Right ventricle myocardium inferior (tissue), 1 donor: ENCODE results near the gene ETFBKMT. TPM values are rescaled to one million over a fixed set of nuclear protein-coding genes. Genes with fewer than 3 reads are reported as not detected.
"Not testable (repeated sequence)": the region's sequence is repeated elsewhere in the genome, so short reads cannot be mapped to it uniquely, and the experiment has no call there.

Experiments
- ATAC-seq: fragments of 200-7000 bp; cut with Tn5 transposase; one replicate; pipeline ENCODE4 v1.9.1; 2020; ENCODE audit warnings: mild to moderate bottlenecking, moderate library complexity
- DNase-seq: peaks from one replicate; pipeline ENCODE4 v3.0.0; 2021; ENCODE audit errors: missing footprints
- intact Hi-C: fragments of 100-400 bp; cut with DNase I; formaldehyde crosslinking; loops from one replicate; pipeline ENCODE4 v1.11.0; 2022
- total RNA-seq: library from RNA; stranded (reverse); fragmentation: NEBNext Ultra II Directional; extraction: Animal tissue kit (Norgen Biotek cat#: 25700); gene quantifications from one replicate; pipeline ENCODE4 v1.2.1, GENCODE V29; 2021
- donor health status: DM: no; HTN: yes; CAD: no; lungs with severe emphysema.

Gene ETFBKMT
- total RNA-seq, 1 donor from 2014 or later, result 6.4 TPM

GRCh38 chr12:31650918-31651317 is 8.6 kb upstream of the ETFBKMT start:
- intact Hi-C loops, result loop anchor here (10.0 kb wide), 2 partner anchors 454 to 1024 kb away; partner anchors contain the start of genes BICD1 and DNM1L
- no peak for ATAC-seq
- no peak for DNase-seq

GRCh38 chr12:31651893-31652521 is 7.5 kb upstream of the ETFBKMT start:
- intact Hi-C loops, result loop anchor here (2.0 to 10.0 kb wide), 3 partner anchors 453 to 1023 kb away; partner anchors contain the start of genes BICD1 and DNM1L
- ATAC-seq (peak; percentile 20), DNase-seq (no peak)

GRCh38 chr12:31655208-31655607 is 4.3 kb upstream of the ETFBKMT start:
- DNase-seq, result no peak
- intact Hi-C loops, result loop anchor here (5.0 to 10.0 kb wide), 3 partner anchors 72 to 1020 kb away; partner anchors contain the start of genes AMN1, BICD1 and DNM1L
- ATAC-seq, result no peak

- ATAC-seq (no peak), DNase-seq (no peak)
- intact Hi-C loops, result loop anchor here (5.0 to 10.0 kb wide), 3 partner anchors 72 to 1019 kb away; partner anchors contain the start of genes AMN1, BICD1 and DNM1L
Observed at GRCh38 chr12:31655792-31656191, 3.7 kb upstream of the ETFBKMT start.

GRCh38 chr12:31658471-31659086 is 909 bp upstream of the ETFBKMT start:
- ATAC-seq (peak; percentile 7), DNase-seq (no peak)
- intact Hi-C loops, result loop anchor here (5.0 to 10.0 kb wide), 3 partner anchors 69 to 1016 kb away; partner anchors contain the start of genes AMN1, BICD1 and DNM1L

GRCh38 chr12:31662176-31662849 is 2.8 kb downstream of the ETFBKMT start:
- intact Hi-C loops, result no loop called here
- DNase-seq (no peak), ATAC-seq (no peak)

GRCh38 chr12:31663576-31663975 is 4.1 kb downstream of the ETFBKMT start:
- no peak for DNase-seq
- intact Hi-C loops, result no loop called here
- ATAC-seq, result no peak

- DNase-seq (no peak), ATAC-seq (no peak)
- intact Hi-C loops, result no loop called here
Observed at GRCh38 chr12:31664038-31664437, 4.5 kb downstream of the ETFBKMT start.

- intact Hi-C loops, result no loop called here
- DNase-seq, result no peak
- no peak for ATAC-seq
Observed at GRCh38 chr12:31669020-31669419, 9.5 kb downstream of the ETFBKMT start.

- ATAC-seq, intact Hi-C loops, DNase-seq: not testable (repeated sequence)
Observed at GRCh38 chr12:31669582-31669981, 10.1 kb downstream of the ETFBKMT start.

GRCh38 chr12:31672521-31672920 is 13.0 kb downstream of the ETFBKMT start:
- intact Hi-C loops, result loop anchor here (10.0 kb wide), 1 partner anchor 292 kb away; no protein-coding TSS in a partner anchor
- no peak for ATAC-seq

GRCh38 chr12:31682136-31682962 is 22.9 kb downstream of the ETFBKMT start:
- intact Hi-C loops, result loop anchor here (5.0 to 10.0 kb wide), 2 partner anchors 372 to 620 kb away; no protein-coding TSS in a partner anchor
- ATAC-seq, result peak; percentile 68
- no peak for DNase-seq

More at GRCh38 chr12:31672521-31672920, 13.0 kb downstream of the ETFBKMT start:
- DNase-seq, result no peak

- intact Hi-C loops, result loop anchor here (10.0 kb wide), 1 partner anchor 369 kb away; no protein-coding TSS in a partner anchor
- ATAC-seq (no peak), DNase-seq (no peak)
Observed at GRCh38 chr12:31685801-31686200, 26.3 kb downstream of the ETFBKMT start.

GRCh38 chr12:31687101-31687527 is 27.6 kb downstream of the ETFBKMT start:
- peak; percentile 28 for ATAC-seq
- DNase-seq, result no peak
- intact Hi-C loops, result loop anchor here (10.0 kb wide), 1 partner anchor 368 kb away; no protein-coding TSS in a partner anchor

- DNase-seq, ATAC-seq: not testable (repeated sequence)
- intact Hi-C loops, result loop anchor here (10.0 kb wide), 1 partner anchor 365 kb away; no protein-coding TSS in a partner anchor
Observed at GRCh38 chr12:31689921-31690320, 30.4 kb downstream of the ETFBKMT start.

- intact Hi-C loops, result no loop called here
- no peak for DNase-seq
- ATAC-seq, result no peak
Observed at GRCh38 chr12:31702047-31702446, 42.6 kb downstream of the ETFBKMT start.

- DNase-seq (no peak), ATAC-seq (no peak)
- intact Hi-C loops, result no loop called here
Observed at GRCh38 chr12:31705621-31706020, 46.1 kb downstream of the ETFBKMT start.

- intact Hi-C loops, ATAC-seq, DNase-seq: not testable (repeated sequence)
Observed at GRCh38 chr12:31708118-31708517, 48.6 kb downstream of the ETFBKMT start.
